ENCODE measurements around the gene CCPG1. TPM values are rescaled to one million over a fixed set of nuclear protein-coding genes. Genes with fewer than 3 reads are reported as not detected.
"Not testable (repeated sequence)": the region's sequence is repeated elsewhere in the genome, so short reads cannot be mapped to it uniquely, and the experiment has no call there.

The CCPG1 gene
- total RNA-seq, 1 donor from 2014 or later = 31.2 TPM

DNA sequence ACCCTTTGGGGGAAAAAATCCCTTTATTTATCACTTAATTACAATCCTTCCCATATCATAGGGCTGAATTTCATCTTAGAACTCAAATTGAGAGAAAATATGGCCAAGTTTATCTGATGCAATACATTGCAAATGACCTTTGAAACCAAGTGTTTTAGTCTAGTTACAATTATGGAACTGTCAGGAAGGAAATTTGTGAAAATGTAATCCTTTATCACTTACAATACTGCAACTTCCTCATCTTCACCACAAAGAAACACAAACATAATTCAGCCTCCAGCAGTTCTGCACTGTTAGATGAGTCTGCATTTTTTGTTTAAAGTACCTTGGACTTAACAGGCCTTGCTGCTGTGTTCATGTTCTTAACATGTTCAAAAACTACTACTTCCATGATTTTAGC, 4.6 kb downstream of the CCPG1 start:
- no peak for DNase-seq (ENCODE audit: low spot score, unreplicated experiment)
- TF ChIP-seq, protein P1, sequence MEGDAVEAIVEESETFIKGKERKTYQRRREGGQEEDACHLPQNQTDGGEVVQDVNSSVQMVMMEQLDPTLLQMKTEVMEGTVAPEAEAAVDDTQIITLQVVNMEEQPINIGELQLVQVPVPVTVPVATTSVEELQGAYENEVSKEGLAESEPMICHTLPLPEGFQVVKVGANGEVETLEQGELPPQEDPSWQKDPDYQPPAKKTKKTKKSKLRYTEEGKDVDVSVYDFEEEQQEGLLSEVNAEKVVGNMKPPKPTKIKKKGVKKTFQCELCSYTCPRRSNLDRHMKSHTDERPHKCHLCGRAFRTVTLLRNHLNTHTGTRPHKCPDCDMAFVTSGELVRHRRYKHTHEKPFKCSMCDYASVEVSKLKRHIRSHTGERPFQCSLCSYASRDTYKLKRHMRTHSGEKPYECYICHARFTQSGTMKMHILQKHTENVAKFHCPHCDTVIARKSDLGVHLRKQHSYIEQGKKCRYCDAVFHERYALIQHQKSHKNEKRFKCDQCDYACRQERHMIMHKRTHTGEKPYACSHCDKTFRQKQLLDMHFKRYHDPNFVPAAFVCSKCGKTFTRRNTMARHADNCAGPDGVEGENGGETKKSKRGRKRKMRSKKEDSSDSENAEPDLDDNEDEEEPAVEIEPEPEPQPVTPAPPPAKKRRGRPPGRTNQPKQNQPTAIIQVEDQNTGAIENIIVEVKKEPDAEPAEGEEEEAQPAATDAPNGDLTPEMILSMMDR (IDR thresholded peaks at IDR 0.05; ENCODE audit: unreplicated experiment) = no peak
- peaks cover 8% of the 10 kb centered on the region for H3K36me3 Mint-ChIP-seq (ENCODE audit: insufficient read depth)
- H3K27ac Mint-ChIP-seq = peak overlapping the region; percentile 60
- peaks cover 7% of the 10 kb centered on the region for H3K9me3 Mint-ChIP-seq (ENCODE audit: low read depth)
- no peaks in the 10 kb centered on the region for H3K27me3 Mint-ChIP-seq
- H3K4me3 Mint-ChIP-seq (ENCODE audit: low read depth) = no peak overlapping the region
- peaks cover 16% of the 10 kb centered on the region for H3K4me1 Mint-ChIP-seq (ENCODE audit: low read depth)

DNA sequence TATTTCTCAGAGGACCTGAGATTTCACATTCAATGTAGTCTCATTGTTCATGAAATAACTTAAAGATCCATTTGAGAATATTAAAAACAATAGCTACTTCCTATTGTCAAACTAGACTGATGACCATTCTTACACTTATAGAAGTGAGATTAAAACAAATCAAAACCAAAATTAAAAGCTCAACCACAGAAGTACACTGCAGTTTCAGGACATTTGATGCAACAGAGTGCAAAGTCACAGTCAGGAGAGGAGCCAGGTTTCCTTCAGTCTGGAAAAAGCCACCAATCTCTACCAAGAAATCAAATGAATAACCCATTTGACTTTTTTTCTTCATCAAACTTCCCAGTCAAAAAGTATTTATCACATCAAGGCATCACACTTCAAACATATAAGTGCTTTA, 5.5 kb downstream of the CCPG1 start:
- Mint-ChIP-seq H3K36me3 (ENCODE audit: insufficient read depth) (peaks cover 15% of the 10 kb centered on the region), H3K9me3 (ENCODE audit: low read depth) (peaks cover 7% of the 10 kb centered on the region), H3K4me3 (ENCODE audit: low read depth) (no peak overlapping the region), H3K4me1 (ENCODE audit: low read depth) (peaks cover 14% of the 10 kb centered on the region), H3K27ac (no peak overlapping the region), H3K27me3 (no peaks in the 10 kb centered on the region)
- no peak for DNase-seq (ENCODE audit: low spot score, unreplicated experiment)
- TF ChIP-seq, protein P1 (IDR thresholded peaks at IDR 0.05; ENCODE audit: unreplicated experiment) = no peak

DNA sequence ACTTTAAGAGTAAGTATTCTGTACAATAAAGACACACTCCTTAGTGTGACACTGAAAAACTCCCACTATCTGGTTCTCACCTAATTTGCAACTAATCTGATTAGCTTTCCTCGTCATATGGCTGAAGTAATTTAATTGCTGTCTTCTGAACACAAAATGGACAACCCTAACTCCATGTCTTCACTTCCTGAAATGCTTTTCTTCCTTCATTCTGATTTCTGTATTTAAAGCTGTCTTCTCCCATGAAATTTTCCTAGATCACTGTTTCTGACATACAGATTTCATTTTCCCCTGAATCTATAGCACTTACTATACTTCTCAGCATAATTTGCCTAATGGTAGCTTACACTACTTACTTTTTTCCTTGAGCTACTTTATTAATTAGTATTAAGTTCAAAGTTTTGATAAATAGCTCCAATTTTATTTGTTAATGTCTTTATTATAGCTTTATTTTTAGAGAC, 6.3 kb downstream of the CCPG1 start:
- Mint-ChIP-seq H3K27ac (no peak overlapping the region), H3K4me1 (ENCODE audit: low read depth) (peaks cover 10% of the 10 kb centered on the region), H3K9me3 (ENCODE audit: low read depth) (peaks cover 12% of the 10 kb centered on the region), H3K27me3 (no peaks in the 10 kb centered on the region), H3K36me3 (ENCODE audit: insufficient read depth) (peaks cover 19% of the 10 kb centered on the region), H3K4me3 (ENCODE audit: low read depth) (no peak overlapping the region)
- TF ChIP-seq, protein P1 (IDR thresholded peaks at IDR 0.05; ENCODE audit: unreplicated experiment) = no peak
- no peak for DNase-seq (ENCODE audit: low spot score, unreplicated experiment)

DNA sequence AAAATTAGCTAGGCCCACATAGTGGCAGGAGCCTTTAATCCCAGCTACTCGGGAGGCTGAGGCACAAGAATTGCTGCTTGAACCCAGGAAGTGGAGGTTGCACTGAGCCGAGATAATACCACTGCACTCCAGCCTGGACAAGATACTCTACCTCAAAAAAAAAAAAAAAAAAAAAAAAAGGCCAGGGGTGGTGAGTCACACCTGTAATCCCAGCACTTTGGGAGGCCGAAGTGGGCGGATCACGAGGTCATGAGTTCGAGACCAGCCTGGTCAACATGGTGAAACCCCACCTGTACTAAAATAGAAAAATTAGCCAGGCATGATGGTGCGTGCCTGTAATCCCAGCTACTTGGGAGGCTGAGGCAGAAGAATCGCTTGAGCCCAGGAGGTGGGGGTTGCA, 8.1 kb downstream of the CCPG1 start:
- not testable (repeated sequence) for DNase-seq (ENCODE audit: low spot score, unreplicated experiment); H3K27me3 Mint-ChIP-seq; H3K27ac Mint-ChIP-seq; H3K4me3 Mint-ChIP-seq (ENCODE audit: low read depth)
- peaks cover 14% of the 10 kb centered on the region for H3K4me1 Mint-ChIP-seq (ENCODE audit: low read depth)
- peaks cover 27% of the 10 kb centered on the region for H3K36me3 Mint-ChIP-seq (ENCODE audit: insufficient read depth)
- H3K9me3 Mint-ChIP-seq (ENCODE audit: low read depth) = peaks cover 19% of the 10 kb centered on the region

DNA sequence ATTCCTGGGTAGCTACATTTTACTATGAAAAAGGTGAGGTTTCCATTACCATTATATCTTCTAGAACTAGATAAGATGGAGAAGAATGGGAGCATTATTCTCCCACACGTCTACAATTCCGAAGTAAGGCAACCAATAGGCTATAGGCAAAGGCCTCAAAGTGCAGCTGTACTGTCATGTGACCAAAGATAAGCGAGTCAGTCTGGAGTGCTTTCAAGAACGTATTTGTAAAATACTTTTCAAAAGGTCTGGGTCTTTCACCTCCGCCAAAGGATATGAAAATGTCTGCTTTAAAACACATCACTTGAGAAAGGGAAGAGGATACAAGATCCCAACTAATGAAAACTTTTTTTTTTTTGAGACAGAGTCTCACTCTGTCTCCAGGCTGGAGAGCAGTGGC, 9.9 kb downstream of the CCPG1 start:
- H3K27ac Mint-ChIP-seq = no peak overlapping the region
- no peak overlapping the region for H3K4me3 Mint-ChIP-seq (ENCODE audit: low read depth)
- DNase-seq (ENCODE audit: low spot score, unreplicated experiment) = no peak
- peaks cover 27% of the 10 kb centered on the region for H3K36me3 Mint-ChIP-seq (ENCODE audit: insufficient read depth)
- peaks cover 21% of the 10 kb centered on the region for H3K4me1 Mint-ChIP-seq (ENCODE audit: low read depth)
- H3K9me3 Mint-ChIP-seq (ENCODE audit: low read depth) = peaks cover 22% of the 10 kb centered on the region
- no peaks in the 10 kb centered on the region for H3K27me3 Mint-ChIP-seq
- TF ChIP-seq, protein P1 (IDR thresholded peaks at IDR 0.05; ENCODE audit: unreplicated experiment) = no peak

DNA sequence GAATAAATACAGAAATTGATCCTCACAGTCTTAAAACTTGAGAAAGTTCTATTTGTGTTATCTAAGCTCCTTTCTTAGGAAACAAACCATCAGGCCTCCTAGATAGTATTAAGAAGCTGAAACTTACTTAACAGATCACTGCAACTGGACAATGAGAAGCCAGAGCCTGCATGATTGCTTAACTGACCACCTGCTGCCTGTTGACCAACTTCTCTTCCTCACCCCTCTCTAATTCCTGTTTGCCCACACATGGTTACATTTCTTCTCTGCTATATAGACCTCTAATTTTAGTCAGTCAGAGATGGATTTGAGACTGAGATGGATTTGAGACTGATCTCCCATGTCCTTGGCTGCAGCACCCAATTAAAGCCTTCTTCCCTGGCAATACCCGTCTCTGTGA, 13.5 kb downstream of the CCPG1 start:
- H3K36me3 Mint-ChIP-seq (ENCODE audit: insufficient read depth) = peaks cover 23% of the 10 kb centered on the region

More for the DNA sequence above, 13.5 kb downstream of the CCPG1 start:
- Mint-ChIP-seq H3K9me3 (ENCODE audit: low read depth) (peaks cover 18% of the 10 kb centered on the region), H3K27ac (peak overlapping the region; percentile 57), H3K27me3 (no peaks in the 10 kb centered on the region), H3K4me3 (ENCODE audit: low read depth) (no peak overlapping the region), H3K4me1 (ENCODE audit: low read depth) (peaks cover 16% of the 10 kb centered on the region)
- TF ChIP-seq, protein P1 (IDR thresholded peaks at IDR 0.05; ENCODE audit: unreplicated experiment) = no peak
- no peak for DNase-seq (ENCODE audit: low spot score, unreplicated experiment)

Data from progenitor cell of endocrine pancreas (in vitro differentiated cells).